OCI-LY7 (cell line): ENCODE measurements around the gene ACAA2. TPM values are rescaled to one million over a fixed set of nuclear protein-coding genes. Genes with fewer than 3 reads are reported as not detected.
A peak's percentile ranks its signal among the peaks of the same experiment; 100 is the strongest.

ENCODE experiments used
- BruUV-seq: library from RNA; stranded (reverse); fragments of 400-500 nt; replicated peaks from 2 replicates; lab custom pipeline; 2021; lab: Mats Ljungman, UMichigan
- CTCF ChIA-PET: fragments of 300-600 bp; sonication (Branson Sonifier 250); formaldehyde crosslinking; loops from one replicate; lab custom pipeline; 2022; ENCODE audit warnings: antibody characterized with exemption; ENCODE audit not compliant: unreplicated experiment; lab: Charles Lee
- POLR2A ChIA-PET: fragments of 300-600 bp; sonication (Branson Sonifier 250); formaldehyde crosslinking; loops from one replicate; lab custom pipeline; 2022; ENCODE audit warnings: antibody characterized with exemption; lab: Charles Lee
- DNase-seq: peaks from one replicate; pipeline ENCODE4 v3.0.0-alpha.2; 2015; ENCODE audit warnings: low spot score
- H2AFZ ChIP-seq: fragments of 200-600 bp; sonication (generic), shearing (Covaris generic); 2 replicates; pipeline ENCODE4 v1.6.1; 2014; ENCODE audit warnings: mild to moderate bottlenecking, antibody characterized with exemption, low read length, moderate library complexity
- H3K27ac ChIP-seq: fragments of 200-600 bp; sonication (generic); 2 replicates; pipeline ENCODE4 v1.5.1; 2014; ENCODE audit warnings: mixed run types, low read depth, mild to moderate bottlenecking, moderate library complexity, low read length, inconsistent platforms; ENCODE audit not compliant: poor library complexity, severe bottlenecking
- H3K36me3 ChIP-seq: fragments of 200-600 bp; sonication (generic); 2 replicates; pipeline ENCODE4 v1.6.1; 2014; ENCODE audit warnings: mild to moderate bottlenecking, antibody characterized with exemption, low read length, moderate library complexity, mixed read lengths; ENCODE audit not compliant: insufficient read depth
- H3K4me1 ChIP-seq: fragments of 200-600 bp; sonication (generic); 2 replicates; pipeline ENCODE4 v1.5.1; 2014; ENCODE audit warnings: mild to moderate bottlenecking, low read length; ENCODE audit not compliant: insufficient read depth, poor library complexity, severe bottlenecking
- H3K4me2 ChIP-seq: fragments of 200-600 bp; sonication (generic); 2 replicates; pipeline ENCODE4 v1.6.1; 2014; ENCODE audit warnings: mild to moderate bottlenecking, low read length
- H3K4me3 ChIP-seq: fragments of 200-600 bp; sonication (generic); 2 replicates; pipeline ENCODE4 v1.5.1; 2014; ENCODE audit warnings: mild to moderate bottlenecking, low read depth, low read length; ENCODE audit not compliant: poor library complexity, severe bottlenecking
- H3K79me2 ChIP-seq: fragments of 200-600 bp; sonication (generic); 2 replicates; pipeline ENCODE4 v1.6.1; 2016; ENCODE audit warnings: low read depth, mild to moderate bottlenecking, low read length, moderate library complexity, mixed read lengths; ENCODE audit not compliant: insufficient read depth
- H3K9me2 ChIP-seq: fragments of 200-600 bp; sonication (generic); 2 replicates; pipeline ENCODE4 v1.6.1; 2016; ENCODE audit warnings: mild to moderate bottlenecking, low read length, mixed read lengths; ENCODE audit not compliant: insufficient read depth
- H3K9me3 ChIP-seq: fragments of 200-600 bp; sonication (generic); 2 replicates; pipeline ENCODE4 v1.6.1; 2014; ENCODE audit warnings: mild to moderate bottlenecking, mixed run types, low read length, mixed read lengths
- H4K20me1 ChIP-seq: fragments of 200-600 bp; sonication (generic); 2 replicates; pipeline ENCODE4 v1.6.1; 2014; ENCODE audit warnings: mild to moderate bottlenecking, antibody characterized with exemption, low read length, moderate library complexity, mixed read lengths; ENCODE audit not compliant: insufficient read depth
- CTCF ChIP-seq: fragments of 200-600 bp; sonication (generic); conservative IDR thresholded peaks from 2 replicates; pipeline ENCODE4 v1.5.1; 2014; ENCODE audit warnings: mild to moderate bottlenecking, antibody characterized with exemption, low read length, moderate library complexity, mixed read lengths
- EZH2phosphoT487 ChIP-seq: fragments of 200-600 bp; sonication (generic); IDR thresholded peaks from 2 replicates; pipeline ENCODE4 v1.6.1; 2018; ENCODE audit warnings: low read depth, borderline replicate concordance, mild to moderate bottlenecking, mixed run types, antibody characterized with exemption, low read length, moderate library complexity, mixed read lengths
- intact Hi-C: fragments of 100-400 bp; cut with micrococcal nuclease; formaldehyde crosslinking; loops from one replicate; pipeline ENCODE4 v1.10.0; 2022; ENCODE audit not compliant: unreplicated experiment
- total RNA-seq, 2 experiments: library from RNA; depleted of rRNA in 1 of 2; stranded (reverse); fragments of >200 nt in 1 of 2; shearing (Covaris generic) in 1 of 2; gene quantifications; 2 replicates each; pipeline ENCODE4 v1.2.3, GENCODE V29; 2014 to 2022

The ACAA2 gene
- total RNA-seq, 2 experiments from 2014 or later: 30.8 to 54.4 TPM

GRCh38 chr18:49788327-49788898 lies 24.9 kb downstream of the ACAA2 start:
- BruUV-seq: no TSS peak
- POLR2A ChIA-PET: no interaction called here
- intact Hi-C loops: no loop called here
- TF ChIP-seq EZH2phosphoT487: no peak
- TF ChIP-seq CTCF: no peak
- H2AFZ ChIP-seq: no peak overlapping the region
- no peak overlapping the region for H3K27ac ChIP-seq
- no peaks in the 10 kb centered on the region for H4K20me1 ChIP-seq
- CTCF ChIA-PET: no interaction called here
- DNase-seq: no peak
- H3K9me3 ChIP-seq: no peaks in the 10 kb centered on the region
- no peaks in the 10 kb centered on the region for H3K9me2 ChIP-seq
- H3K4me3 ChIP-seq: no peak overlapping the region
- peaks cover 19% of the 10 kb centered on the region for H3K4me1 ChIP-seq
- H3K4me2 ChIP-seq: no peak overlapping the region
- peaks cover 66% of the 10 kb centered on the region for H3K36me3 ChIP-seq
- H3K79me2 ChIP-seq: no peaks in the 10 kb centered on the region

GRCh38 chr18:49786019-49786720 lies 27.2 kb downstream of the ACAA2 start:
- H3K4me1 ChIP-seq: peaks cover 19% of the 10 kb centered on the region
- no peak for TF ChIP-seq CTCF
- no peak for TF ChIP-seq EZH2phosphoT487
- H3K4me2 ChIP-seq: peak overlapping the region; percentile 39; the same call in 1 of the 2 replicates
- intact Hi-C loops: no loop called here
- H3K4me3 ChIP-seq: no peak overlapping the region
- POLR2A ChIA-PET: no interaction called here
- peaks cover 65% of the 10 kb centered on the region for H3K36me3 ChIP-seq
- H3K27ac ChIP-seq: peak overlapping the region; percentile 25
- H3K9me2 ChIP-seq: no peaks in the 10 kb centered on the region
- no peaks in the 10 kb centered on the region for H3K9me3 ChIP-seq
- no peaks in the 10 kb centered on the region for H3K79me2 ChIP-seq
- no peak overlapping the region for H2AFZ ChIP-seq
- no peak for DNase-seq
- no TSS peak for BruUV-seq
- H4K20me1 ChIP-seq: no peaks in the 10 kb centered on the region
- CTCF ChIA-PET: no interaction called here
